Upper lobe of left lung (tissue), 6 donors: ENCODE measurements around the gene TFG. TPM values are rescaled to one million over a fixed set of nuclear protein-coding genes. Genes with fewer than 3 reads are reported as not detected.

Source experiments
- ATAC-seq, 2 donors: fragments of 200-7000 bp; cut with Tn5 transposase; one replicate each; pipeline ENCODE4 v1.9.1; 2022; ENCODE audit warnings: mild to moderate bottlenecking in 2 of 2, moderate library complexity in 2 of 2; ENCODE audit not compliant: low FRiP score in 2 of 2
- DNase-seq, 2 donors: peaks; one replicate each; pipeline ENCODE4 v3.0.0-alpha.2; 2019 to 2020
- H3K27ac ChIP-seq, 4 donors: fragments of 200-600 bp; sonication (generic); one replicate each; pipeline ENCODE4 v1.5.1; 2016 to 2019
- H3K27me3 ChIP-seq, 4 donors: fragments of 200-600 bp; sonication (generic); one replicate each; pipeline ENCODE4 v1.5.1; 2017 to 2019
- H3K36me3 ChIP-seq, 4 donors: fragments of 200-600 bp; sonication (generic); one replicate each; pipeline ENCODE4 v1.5.1; 2016 to 2019
- H3K4me1 ChIP-seq, 4 donors: fragments of 200-600 bp; sonication (generic); one replicate each; pipeline ENCODE4 v1.5.1; 2018 to 2019
- H3K4me3 ChIP-seq, 4 donors: fragments of 200-600 bp; sonication (generic); one replicate each; pipeline ENCODE4 v1.5.1; 2017 to 2019; ENCODE audit warnings: mild to moderate bottlenecking in 2 of 4, moderate library complexity in 1 of 4
- H3K9me3 ChIP-seq, 4 donors: fragments of 200-600 bp; sonication (generic); one replicate each; pipeline ENCODE4 v1.5.1; 2018 to 2019
- EP300 ChIP-seq, 4 donors: sonication (generic); formaldehyde crosslinking; IDR thresholded peaks; one replicate each; pipeline ENCODE4 v1.5.1; 2017; ENCODE audit warnings: antibody characterized with exemption in 4 of 4, control low read depth in 2 of 4
- POLR2A ChIP-seq, 4 donors: fragments of 450-650 bp; IDR thresholded peaks; one replicate each; pipeline ENCODE4 v1.5.1; 2016 to 2017; ENCODE audit warnings: antibody characterized with exemption in 4 of 4, mild to moderate bottlenecking in 2 of 4
- POLR2AphosphoS5 ChIP-seq, 2 donors: sonication (generic); formaldehyde crosslinking; IDR thresholded peaks; one replicate each; pipeline ENCODE4 v1.5.1; 2017; ENCODE audit warnings: antibody characterized with exemption in 2 of 2
- WGBS, 2 donors: methylation state at CpG; one replicate each; pipeline ENCODE4 v1.1.5; 2017 to 2018; 5-methylcytosine and 5-hydroxymethylcytosine counted together
- total RNA-seq, 6 donors: library from RNA; depleted of rRNA in 4 of 6; stranded (reverse); fragments of >200 nt in 4 of 6; gene quantifications; one replicate each; pipeline versions ENCODE4 v1.1.0 to v1.2.1, GENCODE V29; 2016 to 2021
- TF ChIP-seq, protein P1 (sequence below), 6 experiments: fragments of 450-650 bp in 4 of 6; fragments of 200-600 bp in 2 of 6; sonication (generic) in 2 of 6; IDR thresholded peaks; one replicate each; pipeline ENCODE4 v1.5.1; 2016 to 2019; ENCODE audit warnings: antibody characterized with exemption in 6 of 6
- donor health status: DM: no; HTN: no; CAD: no; lungs with moderate emphysema.
- donor health status: DM: no; HTN: yes; CAD: no; lungs with severe emphysema.

TFG gene
- total RNA-seq, 6 donors from 2014 or later = 29.6 to 87.4 (median 55.9) TPM

DNA sequence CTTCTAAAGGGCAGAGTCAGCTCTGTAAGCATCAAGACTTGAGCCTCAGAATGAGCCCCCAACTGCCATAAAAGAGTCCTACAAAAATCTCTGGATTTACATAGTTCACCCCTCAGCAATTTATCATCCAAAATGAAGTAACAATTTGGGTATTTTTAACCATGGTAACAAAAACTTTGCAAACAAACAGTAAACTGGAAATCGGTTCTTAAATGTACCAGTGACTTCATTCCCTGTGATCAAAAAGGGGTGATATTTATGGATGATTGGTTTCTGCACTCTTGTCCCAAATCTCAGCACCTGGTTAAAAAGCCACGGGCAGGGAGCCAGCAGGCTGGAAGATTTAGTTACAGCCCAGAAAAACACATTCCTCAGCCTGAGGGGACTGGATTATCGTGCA is 73.6 kb downstream of the TFG start:
- TF ChIP-seq POLR2AphosphoS5 (IDR thresholded peaks at IDR 0.05) (no peak), POLR2A (IDR thresholded peaks at IDR 0.05) (no peak), EP300 (IDR thresholded peaks at IDR 0.05) (no peak)
- TF ChIP-seq, protein P1, sequence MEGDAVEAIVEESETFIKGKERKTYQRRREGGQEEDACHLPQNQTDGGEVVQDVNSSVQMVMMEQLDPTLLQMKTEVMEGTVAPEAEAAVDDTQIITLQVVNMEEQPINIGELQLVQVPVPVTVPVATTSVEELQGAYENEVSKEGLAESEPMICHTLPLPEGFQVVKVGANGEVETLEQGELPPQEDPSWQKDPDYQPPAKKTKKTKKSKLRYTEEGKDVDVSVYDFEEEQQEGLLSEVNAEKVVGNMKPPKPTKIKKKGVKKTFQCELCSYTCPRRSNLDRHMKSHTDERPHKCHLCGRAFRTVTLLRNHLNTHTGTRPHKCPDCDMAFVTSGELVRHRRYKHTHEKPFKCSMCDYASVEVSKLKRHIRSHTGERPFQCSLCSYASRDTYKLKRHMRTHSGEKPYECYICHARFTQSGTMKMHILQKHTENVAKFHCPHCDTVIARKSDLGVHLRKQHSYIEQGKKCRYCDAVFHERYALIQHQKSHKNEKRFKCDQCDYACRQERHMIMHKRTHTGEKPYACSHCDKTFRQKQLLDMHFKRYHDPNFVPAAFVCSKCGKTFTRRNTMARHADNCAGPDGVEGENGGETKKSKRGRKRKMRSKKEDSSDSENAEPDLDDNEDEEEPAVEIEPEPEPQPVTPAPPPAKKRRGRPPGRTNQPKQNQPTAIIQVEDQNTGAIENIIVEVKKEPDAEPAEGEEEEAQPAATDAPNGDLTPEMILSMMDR (IDR thresholded peaks at IDR 0.05) = no peak
- Histone ChIP-seq H3K9me3 (peaks cover 0 to 10% (median 3%) of the 10 kb centered on the region in 4 donors), H3K27ac (no peak overlapping the region), H3K36me3 (peaks cover 0 to 1% (median 0%) of the 10 kb centered on the region in 4 donors), H3K4me1 (no peaks in the 10 kb centered on the region), H3K4me3 (no peak overlapping the region), H3K27me3 (no peaks in the 10 kb centered on the region)
- ATAC-seq (no peak), DNase-seq (no peak)
- WGBS, 2 donors = 58 to 70% methylated on average over 3 of the region's 3 CpGs

DNA sequence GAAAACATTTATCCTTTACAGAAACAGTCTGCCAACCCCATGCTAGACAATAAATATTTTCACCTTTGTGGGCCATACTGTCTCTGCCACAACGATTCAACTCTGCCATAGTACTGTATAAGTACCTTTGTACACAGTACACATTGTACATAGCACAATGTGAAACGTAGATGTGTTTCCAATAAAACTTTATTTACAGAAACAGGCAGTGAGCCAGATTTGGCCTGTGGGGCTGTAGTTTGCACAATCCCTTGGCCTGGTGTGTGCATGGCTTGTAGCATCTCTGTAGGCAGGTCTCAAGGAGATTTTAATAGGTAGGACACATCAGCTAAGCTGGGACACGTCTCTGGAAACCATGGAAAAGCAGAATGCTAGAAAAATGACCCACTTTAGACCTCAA is 74.3 kb downstream of the TFG start:
- H3K9me3 ChIP-seq = peaks cover 0 to 10% (median 3%) of the 10 kb centered on the region in 4 donors
- 79 to 80% methylated on average over 3 of the region's 3 CpGs for WGBS, 2 donors
- TF ChIP-seq, protein P1 (IDR thresholded peaks at IDR 0.05) = no peak
- ATAC-seq (no peak), DNase-seq (no peak)
- H3K27ac ChIP-seq = no peak overlapping the region
- H3K4me3 ChIP-seq = no peak overlapping the region
- no peaks in the 10 kb centered on the region for H3K27me3 ChIP-seq
- H3K4me1 ChIP-seq = no peaks in the 10 kb centered on the region
- no peaks in the 10 kb centered on the region for H3K36me3 ChIP-seq

DNA sequence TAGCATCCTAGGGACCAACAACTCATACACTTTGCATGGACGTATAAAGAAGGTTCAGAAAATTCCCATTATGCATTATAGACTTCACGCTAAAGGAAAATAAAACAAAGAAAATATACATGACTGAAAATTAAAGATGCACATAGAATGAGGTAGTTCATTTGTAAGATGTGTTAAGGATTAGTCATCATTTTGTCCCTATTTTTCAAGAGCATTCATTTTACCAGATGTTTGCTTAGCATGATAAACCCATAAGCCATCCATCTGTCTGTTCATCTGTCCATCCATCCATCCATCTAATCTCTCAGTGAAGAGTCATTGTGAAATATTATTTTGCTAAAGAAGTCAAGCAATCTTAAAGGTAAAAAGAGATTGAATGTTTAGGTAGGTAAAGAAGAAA is 80.3 kb downstream of the TFG start:
- H3K4me1 ChIP-seq = no peaks in the 10 kb centered on the region
- DNase-seq (no peak), ATAC-seq (no peak)
- H3K36me3 ChIP-seq = no peaks in the 10 kb centered on the region
- H3K4me3 ChIP-seq = no peak overlapping the region
- H3K27ac ChIP-seq = no peak overlapping the region
- peaks cover 0 to 10% (median 3%) of the 10 kb centered on the region in 4 donors for H3K9me3 ChIP-seq
- 96 to 97% methylated on average over 2 of the region's 2 CpGs for WGBS, 2 donors
- H3K27me3 ChIP-seq = no peaks in the 10 kb centered on the region
- TF ChIP-seq EP300 (IDR thresholded peaks at IDR 0.05) = no peak
- TF ChIP-seq POLR2AphosphoS5 (IDR thresholded peaks at IDR 0.05) = no peak
- TF ChIP-seq, protein P1 (IDR thresholded peaks at IDR 0.05) = no peak
- no peak for TF ChIP-seq POLR2A (IDR thresholded peaks at IDR 0.05)

- DNase-seq (no peak), ATAC-seq (no peak)
- Histone ChIP-seq H3K27ac (no peak overlapping the region), H3K9me3 (no peaks in the 10 kb centered on the region), H3K4me1 (no peaks in the 10 kb centered on the region), H3K27me3 (no peaks in the 10 kb centered on the region), H3K4me3 (no peak overlapping the region), H3K36me3 (no peaks in the 10 kb centered on the region)
- TF ChIP-seq, protein P1 (IDR thresholded peaks at IDR 0.05) = no peak
- TF ChIP-seq POLR2AphosphoS5 (IDR thresholded peaks at IDR 0.05) = no peak
- no peak for TF ChIP-seq EP300 (IDR thresholded peaks at IDR 0.05)
- TF ChIP-seq POLR2A (IDR thresholded peaks at IDR 0.05) = no peak
- 2 to 10% methylated on average over 2 of the region's 2 CpGs for WGBS, 2 donors
Measured at GRCh38 chr3:100796556-100796955, 87.3 kb downstream of the TFG start.

GRCh38 chr3:100798012-100798411 is 88.7 kb downstream of the TFG start:
- H3K27me3 ChIP-seq = no peaks in the 10 kb centered on the region
- no peak for DNase-seq
- ATAC-seq = no peak
- WGBS, 2 donors = 59 to 76% methylated on average over 1 of the region's 1 CpG
- TF ChIP-seq, protein P1 (IDR thresholded peaks at IDR 0.05) = no peak
- TF ChIP-seq POLR2AphosphoS5 (IDR thresholded peaks at IDR 0.05) (no peak), EP300 (IDR thresholded peaks at IDR 0.05) (no peak), POLR2A (IDR thresholded peaks at IDR 0.05) (no peak)
- H3K36me3 ChIP-seq = no peaks in the 10 kb centered on the region
- no peak overlapping the region for H3K4me3 ChIP-seq
- H3K4me1 ChIP-seq = no peaks in the 10 kb centered on the region
- no peak overlapping the region for H3K27ac ChIP-seq
- H3K9me3 ChIP-seq = no peaks in the 10 kb centered on the region
